Activated naive CD4-positive, alpha-beta T cell treated with anti-CD3 and anti-CD28 coated beads, Interleukin-2, amount 50 U/mL, for 16 hours (primary cell): ENCODE results near the gene OAF.

ENCODE experiments used
- DNase-seq: peaks from one replicate; pipeline ENCODE4 v3.0.0-alpha.2; 2020

Gene OAF

DNA sequence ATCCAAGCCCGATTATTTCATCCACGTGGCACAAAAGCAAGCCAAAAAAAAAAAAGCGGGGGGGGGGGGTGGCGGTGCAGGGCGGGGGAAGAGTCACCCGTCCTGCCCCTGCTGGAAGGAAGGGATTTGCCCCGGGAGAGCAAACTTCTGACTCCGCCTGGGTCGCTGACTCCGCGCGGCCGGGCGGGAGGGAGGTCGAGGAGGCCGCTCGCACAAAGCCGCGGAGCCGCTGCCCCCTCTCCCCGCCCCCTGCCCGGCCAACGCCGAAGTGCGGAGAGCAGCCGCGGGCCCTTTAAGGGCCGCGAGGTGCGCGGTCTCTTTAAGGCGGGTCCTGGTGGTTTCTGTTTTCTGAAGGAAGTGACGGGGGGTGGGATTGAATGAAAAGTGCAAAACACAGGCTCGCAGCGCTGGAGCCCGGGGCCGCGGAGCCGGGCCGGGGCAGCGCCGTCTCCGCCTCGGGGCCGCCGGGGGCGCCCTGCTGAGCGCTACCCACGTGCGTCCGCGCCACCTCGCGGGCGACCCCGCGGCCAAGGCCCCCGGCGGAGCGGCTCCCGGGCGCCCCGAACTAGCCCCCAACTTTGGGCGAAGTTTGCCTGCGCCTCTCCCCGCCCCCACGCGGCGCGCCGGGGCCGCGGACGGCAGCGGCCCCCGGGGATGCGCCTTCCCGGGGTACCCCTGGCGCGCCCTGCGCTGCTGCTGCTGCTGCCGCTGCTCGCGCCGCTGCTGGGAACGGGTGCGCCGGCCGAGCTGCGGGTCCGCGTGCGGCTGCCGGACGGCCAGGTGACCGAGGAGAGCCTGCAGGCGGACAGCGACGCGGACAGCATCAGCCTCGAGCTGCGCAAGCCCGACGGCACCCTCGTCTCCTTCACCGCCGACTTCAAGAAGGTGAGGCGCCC is at the start of gene OAF:
TSS of gene OAF (plus strand) at position 407 of the 896 bp plus-strand sequence. CDS start at position 655, 248 bp downstream.
- DNase-seq, result peak; percentile 65

DNA sequence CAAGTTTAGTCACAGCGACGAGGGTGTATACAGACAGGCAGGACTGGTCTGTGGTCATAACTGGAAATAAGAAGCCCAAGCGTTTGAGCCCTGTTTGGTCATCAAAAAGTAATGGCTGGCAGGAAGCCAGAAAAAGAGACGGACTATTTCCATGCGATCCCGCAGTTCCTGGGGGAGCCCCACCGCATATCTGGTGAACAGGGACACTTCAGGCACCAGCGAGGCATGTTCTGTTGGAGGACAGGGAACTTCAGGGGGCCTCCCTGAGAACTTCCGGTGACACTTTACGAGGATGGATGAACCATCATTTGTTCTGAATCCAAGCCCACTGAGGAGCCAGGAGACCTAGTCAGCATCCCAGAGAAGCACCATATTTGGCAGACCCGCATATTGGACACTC is 43.2 kb upstream of the OAF start:
- no peak for DNase-seq

DNA sequence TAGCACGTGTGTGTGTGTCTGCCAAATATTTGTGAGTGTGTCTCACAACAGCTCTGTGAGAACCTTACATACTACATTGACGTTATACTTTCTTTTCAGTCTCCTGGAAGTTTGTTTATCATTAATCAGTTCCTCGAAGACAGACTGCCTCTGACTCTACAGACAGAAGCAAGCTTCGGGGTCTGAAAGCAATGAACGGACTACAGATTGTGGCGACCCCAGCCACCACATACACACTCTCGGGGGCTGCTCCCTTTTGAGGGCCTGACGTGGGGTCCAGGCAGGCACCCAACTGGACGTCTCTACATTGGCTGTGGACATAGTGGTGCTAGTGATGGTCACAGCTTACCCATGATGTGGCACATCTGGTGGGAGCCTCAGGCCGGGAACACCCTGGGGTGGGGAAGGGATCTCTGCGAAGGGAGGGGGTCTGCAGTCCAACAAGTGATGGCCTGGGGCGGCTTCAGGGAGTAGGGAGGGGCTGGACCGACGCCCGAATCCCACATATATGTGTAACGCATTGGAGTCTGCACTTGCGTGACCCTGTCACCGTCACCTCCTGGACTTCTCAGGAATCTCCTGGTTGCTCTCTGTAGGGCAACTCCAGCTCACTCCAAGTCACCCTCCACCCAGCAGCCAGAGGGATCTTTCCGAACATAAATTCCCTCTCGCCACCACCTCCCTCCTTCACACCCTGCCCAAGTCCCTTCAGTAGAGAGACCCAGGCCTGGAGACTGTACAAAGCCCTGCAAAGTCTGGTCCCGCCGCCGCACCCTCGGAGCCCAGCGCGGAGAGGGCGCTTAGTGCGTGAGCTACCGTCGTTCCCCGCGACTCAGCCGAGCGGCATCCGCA is 42.5 kb upstream of the OAF start:
- no peak for DNase-seq

DNA sequence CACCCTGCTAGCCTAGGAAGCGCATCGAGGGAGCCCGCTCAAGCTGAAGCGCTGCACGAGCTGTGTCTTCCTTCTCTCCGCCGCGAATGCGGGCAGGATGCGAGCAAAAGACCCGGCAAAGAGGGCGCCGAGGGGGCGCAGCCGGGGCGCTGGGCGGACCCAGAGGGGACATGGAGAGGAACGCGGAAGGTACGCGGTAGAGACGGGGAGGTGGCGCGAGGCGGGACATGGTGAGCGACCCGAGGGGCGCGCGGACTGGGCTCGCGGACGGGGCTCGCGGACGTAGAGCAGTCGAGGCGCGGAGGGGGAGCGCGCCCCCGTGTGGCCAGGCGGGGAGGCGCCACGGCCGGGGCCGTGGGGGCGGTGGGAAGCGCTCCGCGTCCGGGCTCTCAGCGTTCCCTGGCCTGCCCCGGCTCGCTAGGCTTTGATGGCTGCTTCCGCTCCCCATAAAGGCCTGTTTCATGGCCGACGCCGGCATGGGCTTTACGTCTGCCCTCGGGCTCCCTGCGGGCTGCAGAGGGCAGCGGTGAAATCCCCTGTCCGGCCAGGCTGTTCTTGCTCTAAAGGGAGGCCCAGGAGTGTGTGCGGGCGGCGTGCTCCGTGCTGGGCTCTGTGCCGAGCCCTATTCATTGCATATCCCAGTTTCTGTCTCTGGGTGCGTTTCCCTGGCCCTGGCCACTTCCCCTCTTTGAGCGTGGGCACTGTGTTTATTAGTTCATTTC is 41.7 kb upstream of the OAF start:
- DNase-seq, result peak; percentile 67

DNA sequence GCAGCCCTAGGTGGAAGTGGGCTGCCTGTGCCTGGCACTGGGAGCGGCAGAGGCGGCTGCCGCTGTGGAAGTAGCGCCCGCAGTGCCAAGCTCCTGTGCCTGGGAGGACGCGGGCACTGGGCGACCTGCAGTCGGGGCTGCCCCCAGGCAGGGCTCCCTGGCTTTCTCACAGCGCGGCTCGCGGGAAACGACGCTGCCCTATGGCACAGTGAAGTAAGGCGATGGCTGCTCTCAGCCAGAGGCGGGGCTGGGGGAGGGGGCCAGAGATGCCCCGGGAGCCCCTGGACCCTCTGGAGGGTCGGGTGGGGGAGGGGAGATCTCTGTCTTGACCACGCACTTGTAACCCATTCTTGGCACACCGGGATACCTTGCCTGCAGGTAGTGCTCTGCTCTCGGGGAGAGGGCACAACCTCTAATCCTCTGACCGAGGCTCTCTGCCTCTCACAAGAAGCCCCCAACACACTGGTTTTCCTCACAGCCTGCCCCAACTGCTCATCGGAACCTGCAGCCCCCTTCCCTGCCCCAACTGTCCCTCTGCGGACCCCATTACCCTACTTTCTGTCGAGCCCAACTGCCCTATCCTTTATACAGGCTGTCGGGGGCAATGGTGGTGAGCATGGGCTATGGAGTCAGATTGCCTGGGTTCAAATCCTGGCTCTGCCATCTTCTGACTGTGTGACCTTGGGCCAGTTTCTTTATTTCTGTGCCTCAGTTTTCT is 40.7 kb upstream of the OAF start:
- DNase-seq, result no peak

DNA sequence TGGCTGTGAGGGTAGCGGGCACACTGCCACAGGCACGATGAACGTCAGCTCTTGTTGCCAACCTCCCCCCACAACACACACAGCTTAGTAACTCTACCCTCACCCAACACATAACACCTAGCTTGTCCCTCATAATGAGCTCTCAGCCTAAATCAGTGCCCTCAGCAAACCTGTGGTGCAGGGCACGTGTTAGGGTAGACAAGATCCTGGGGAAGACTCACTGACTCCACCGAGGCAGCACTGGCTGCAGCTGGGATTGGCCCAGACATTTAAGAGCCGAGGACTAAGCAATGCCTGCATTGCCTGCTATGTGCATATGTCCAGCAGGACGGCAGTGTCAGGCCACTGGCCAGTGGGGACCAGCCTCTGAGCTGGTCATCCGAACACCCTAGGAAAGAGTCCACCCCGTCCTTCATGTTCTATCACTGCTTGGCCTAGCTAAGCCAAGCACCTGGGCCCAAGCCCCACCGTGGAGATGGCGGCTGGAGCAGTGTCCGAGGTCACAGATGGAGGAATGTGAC is 40.0 kb upstream of the OAF start:
- DNase-seq, result no peak

DNA sequence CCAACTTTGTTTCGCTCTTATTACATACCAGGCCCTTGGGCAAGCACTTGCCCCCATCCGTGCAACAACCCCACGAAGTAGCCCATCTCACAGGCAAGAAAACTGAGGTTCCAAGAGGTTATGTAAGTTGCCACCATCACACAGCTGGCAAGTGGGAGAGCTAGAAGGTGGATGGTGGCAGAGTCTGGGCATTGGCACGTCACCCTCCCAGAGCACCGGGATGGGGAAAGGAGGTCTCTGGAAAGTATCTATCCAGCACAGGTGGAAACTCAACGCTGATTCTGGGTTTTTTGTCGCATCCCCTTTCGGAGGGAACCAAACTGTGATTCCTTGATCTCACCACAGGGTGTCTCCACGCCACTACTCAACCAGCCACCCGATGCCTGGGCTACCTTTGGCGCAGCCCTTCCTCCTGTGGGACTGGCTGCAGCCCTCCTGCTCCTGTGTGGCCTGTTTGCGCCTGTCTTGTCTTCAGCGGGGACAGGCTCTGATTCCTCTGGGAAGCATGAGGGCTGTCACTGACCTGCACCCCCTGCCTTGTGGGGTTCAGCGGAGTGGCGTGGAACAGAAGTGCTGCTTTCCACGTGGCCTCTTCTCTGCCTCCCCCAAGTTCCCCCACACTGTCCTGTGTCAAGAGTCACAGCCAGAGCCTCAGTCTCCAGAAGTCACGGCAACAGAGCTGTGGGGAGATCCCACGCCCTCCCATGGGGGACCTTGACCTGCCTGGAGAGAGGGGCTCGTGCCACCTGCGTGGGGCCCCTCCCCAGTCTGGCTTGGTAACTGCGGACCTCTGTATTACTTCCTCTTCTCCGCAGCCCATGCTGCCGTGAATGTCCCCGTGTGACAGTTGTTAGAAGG is 38.5 kb upstream of the OAF start:
- peak; percentile 50 for DNase-seq

DNA sequence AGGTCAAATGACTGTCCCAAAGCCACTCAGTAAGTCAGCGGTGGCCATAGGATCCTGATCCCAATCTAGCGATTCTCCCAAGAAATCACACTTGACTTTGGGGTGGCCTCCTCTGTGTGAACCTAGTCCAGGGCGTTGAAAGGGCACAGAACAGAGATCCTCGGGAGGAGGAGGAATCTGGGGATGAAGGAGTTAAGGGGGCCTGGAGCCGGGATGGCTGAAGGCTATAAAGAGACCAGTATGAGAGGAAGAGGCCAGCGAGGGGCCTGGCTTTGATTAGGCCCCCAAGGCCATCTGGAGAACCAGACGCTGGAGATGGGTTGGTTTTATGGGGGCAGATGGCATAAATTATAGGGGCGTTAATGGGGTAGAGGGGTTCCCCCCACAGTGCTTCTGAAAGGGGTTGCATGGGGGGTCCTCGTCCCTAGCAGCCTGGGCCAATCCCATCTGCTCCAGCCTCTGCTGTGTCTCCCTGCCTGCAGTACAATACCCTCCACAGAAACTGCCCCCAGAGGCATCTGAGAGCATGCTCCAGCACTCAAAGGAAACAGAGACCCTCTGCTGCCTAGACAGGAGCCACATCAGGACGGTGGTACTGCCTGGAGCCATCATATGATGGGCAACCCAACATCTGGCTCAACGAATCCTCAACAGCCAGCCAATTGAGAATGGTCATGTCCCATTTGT is 37.7 kb upstream of the OAF start:
- DNase-seq, result peak; percentile 2

DNA sequence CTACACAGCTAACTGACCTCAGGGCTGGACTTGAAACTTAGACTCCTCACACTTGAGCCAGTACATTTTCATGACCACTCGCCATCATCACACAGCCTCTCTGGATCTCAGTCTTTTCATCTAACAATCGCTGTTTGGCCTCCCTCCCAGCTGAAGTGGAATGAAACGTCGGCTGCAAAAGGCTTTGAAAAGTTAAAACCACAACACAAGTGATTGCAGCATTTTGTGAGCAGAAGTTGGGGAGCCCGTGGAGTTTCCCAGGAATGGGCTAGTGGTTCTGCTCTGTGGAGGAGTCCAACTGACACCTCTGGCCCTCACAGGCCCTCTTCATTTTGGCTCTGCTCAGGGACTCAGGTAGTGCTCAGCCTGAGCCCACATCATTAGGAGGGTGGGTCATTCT is 37.0 kb upstream of the OAF start:
- DNase-seq, result peak; percentile 2

DNA sequence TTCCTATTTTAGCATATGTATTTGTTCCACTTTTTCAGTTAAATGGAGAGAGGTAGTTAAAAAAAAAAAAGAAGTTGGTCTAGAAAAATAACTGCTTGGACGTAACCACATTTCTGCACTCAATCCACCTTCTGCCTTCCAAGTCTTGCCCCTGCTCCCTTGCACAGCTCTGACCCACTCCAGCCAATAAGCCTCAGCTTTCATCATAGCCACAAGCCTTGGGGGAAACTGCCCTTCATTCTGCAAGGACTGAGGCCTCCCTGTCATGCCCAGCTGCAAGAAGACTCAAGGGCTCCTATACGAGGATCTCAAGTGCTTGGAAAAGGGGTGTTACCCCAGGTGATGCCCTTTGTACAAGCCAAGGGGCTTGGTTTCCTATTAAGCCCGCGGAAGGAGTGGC is 36.0 kb upstream of the OAF start:
- DNase-seq, result no peak

DNA sequence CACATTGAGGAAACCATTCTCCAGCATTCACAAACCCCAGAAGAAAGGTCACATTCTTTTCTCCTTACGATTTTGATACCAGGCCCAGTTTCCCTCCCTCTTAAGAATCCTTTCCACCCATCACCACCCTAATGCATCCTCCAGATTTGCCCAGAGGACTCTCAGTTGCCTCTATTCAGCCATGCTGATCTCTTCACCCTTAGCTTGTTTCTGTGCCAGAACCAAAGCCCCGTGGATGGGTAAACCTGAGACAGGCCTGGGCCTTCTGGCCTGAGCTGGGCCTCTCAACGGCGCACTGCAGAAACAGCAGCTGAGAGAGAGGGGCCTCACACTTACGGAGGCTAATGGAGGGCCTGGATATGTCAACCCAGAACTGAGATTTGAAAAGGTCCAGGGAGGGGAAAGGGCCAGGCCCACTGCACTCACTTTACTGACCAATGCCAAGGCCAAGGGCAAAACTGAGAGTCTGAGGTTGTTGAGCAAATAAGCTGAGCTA is 32.2 kb upstream of the OAF start:
- DNase-seq, result no peak

DNA sequence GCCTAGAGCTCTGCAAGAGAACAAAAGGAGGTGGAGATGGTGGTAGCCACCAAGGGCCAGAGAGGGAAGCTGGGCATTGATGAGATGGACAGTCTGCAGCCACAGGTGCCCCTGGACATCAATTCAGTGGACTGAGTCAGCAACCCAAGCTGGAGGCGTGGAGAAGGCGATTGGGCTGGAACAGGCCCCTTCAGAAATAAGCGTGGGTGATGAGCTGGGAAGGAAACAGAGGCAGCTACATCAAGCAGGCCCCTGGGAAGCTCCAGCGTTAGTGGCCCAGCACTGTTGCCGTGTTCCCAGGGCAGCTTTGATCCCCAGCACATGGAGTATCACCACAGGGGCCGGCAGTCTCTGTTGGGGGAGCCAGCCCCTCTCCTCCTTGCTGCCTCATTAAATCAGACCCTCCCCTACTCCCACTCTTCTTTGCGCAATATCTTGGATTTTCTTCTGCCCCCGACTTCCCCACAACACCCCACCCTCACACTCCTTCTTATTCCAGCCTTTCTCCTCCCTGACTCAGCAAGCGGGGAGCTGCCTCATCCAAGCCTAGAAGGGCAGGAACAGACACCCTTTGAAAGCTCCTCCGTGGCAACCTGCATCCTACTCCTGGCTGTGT is 31.7 kb upstream of the OAF start:
- peak; percentile 7 for DNase-seq

DNA sequence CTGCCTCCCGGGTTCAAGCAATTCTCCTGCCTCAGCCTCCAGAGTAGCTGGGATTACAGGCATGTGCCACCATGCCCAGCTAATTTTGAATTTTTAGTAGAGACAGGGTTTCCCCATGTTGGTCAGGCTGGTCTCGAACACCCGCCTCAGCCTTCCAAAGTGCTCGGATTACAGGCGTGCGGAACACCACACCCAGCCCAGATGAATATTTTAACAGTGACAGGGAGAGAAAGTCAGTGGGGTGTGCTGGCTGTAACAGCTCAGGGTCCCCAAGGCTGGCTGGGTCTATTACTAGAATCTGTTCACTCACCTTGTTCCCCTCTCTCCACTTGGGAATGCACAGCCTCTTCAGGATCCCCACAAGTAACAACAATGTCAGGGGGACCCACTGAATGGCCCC is 30.8 kb upstream of the OAF start:
- DNase-seq, result peak; percentile 0

DNA sequence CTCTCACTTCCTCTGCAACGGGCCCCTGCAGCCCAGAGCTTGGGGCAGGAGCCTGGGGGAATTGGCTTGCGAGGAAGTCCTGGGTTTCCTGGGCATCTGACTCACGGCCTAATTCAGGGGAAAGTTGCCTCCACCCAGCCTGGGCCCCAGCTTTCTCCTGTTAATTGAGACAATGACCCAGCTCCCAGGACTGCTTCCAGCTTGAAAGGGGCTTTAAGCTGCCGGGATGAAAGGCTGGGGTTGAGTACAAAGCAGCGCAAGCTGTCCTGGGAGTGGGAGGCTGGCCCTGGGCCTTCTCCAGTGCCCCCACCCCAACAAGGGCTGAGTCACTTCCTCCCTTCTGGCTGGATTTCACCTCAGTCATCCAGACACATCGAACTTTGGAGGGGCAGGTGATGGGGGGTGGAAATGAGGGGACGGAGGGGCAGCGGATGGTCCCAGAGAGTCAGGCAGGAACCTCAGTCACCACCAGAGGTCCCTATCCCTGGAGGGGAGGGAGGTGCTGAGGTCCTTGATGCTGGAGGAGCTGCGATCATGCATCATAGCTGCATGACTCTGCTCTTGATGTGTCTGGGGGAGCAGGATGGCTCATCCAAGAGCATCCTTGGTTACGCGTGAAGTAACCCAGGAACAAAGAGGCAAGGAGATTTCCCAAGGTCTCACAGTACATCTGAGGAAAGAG is 30.1 kb upstream of the OAF start:
- peak; percentile 7 for DNase-seq

DNA sequence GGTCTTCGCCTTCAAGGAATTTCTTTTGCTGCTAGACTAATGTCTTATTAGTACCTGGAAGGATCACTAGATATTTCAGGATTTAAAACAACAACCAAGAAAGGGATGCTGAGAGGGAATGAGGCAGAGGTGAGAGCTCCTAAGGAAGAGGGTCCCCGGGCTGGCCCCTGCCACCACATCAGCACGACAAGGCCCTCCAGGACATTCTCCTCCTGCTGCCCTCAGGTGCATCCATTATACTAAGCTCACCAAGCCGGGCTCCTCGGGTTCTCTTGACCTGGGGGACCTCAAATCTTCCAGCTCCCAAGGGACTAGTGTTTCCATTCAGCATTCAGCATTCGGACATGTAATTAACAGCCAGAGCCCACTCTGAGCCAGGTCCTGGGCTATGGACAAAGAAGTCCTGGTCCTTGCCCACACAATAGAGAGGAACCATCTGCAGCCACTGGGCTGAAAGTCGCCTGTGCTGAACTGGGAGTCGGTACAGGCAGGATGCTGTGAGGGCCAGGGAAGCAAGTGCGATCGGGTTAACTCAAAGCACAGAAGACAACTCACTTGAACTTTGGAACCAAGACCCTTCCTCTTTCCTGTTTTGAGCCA is 29.4 kb upstream of the OAF start:
- DNase-seq, result peak; percentile 1

DNA sequence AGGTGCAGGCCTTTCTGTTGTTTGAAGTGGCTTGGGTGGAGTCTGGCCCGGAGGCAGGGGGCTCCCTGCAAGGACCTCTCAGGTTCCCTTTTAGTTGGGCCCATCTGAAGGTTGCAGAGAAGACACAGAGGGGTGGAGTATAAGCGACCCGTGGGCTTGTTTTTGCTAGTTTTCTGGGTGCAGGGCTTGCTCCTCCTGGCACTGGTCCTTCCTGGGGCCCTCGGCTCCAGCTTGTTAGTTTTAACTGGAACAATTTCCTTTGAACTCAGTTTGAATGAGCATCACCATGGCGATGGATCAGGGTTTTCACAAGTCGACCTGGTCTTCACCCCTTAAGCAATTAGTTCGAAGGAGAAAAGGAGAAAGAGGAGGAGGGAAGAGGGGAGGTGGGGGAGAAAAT is 28.5 kb upstream of the OAF start:
- peak; percentile 1 for DNase-seq

DNA sequence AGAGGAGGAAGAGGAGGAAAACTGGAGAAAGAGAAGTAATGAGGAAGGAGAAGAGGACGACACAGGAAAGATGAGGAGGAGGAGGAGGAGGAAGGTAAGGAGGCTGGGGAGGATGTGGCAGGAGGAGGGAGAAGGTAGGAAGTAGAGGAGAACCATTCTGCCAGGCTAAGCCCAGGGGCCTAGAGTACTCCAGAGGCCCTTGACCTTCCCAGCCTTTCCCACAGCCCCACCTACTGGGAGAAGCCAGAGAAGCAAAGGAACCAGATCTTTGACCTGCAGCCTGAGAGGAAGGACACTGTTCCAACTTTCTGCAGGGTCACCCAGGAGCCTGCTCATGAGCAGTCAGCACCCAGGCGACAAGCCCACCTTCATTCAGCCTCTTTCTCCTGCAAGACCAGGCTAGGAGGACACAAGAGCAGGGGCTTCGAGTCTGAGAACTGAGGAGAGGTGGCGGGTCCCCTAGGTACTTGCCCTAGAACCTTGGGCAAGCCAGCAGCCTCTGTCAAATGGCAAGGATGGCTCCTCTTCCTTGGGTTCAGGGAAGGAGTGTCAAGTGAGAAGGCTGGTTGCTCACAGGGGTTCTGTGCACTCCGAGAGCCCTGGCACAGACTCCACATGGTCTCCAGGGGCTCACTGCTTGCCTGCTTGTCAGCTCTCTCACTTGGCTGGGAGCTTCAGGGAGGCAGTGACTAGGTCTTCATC is 27.9 kb upstream of the OAF start:
- peak; percentile 1 for DNase-seq

DNA sequence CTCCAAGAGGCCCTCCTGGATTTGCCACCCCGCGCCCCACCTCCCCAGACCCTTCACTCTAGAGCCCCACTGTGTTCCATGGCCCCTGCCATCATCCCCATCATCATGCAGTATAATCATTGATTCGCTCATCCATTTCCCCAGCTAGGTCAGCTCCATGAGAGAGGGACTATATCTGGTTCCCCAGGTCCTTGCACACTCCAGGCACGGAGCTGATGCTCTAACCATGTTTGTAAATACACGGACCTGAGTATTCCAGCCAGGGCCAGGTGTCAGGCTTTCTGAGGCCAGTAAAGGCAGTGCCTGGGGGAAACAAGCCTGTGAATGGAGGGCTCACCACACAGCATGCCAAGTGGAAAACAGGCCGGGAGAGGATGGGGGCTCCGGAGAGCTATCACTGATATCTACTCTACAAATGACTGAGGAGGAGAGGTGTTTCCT is 27.1 kb upstream of the OAF start:
- DNase-seq, result no peak
